ENCODE measurements around the gene TMEM89. TPM values are rescaled to one million over a fixed set of nuclear protein-coding genes. Genes with fewer than 3 reads are reported as not detected.

Gene TMEM89
- total RNA-seq, 1 experiment from 2014 or later = not detected

DNA sequence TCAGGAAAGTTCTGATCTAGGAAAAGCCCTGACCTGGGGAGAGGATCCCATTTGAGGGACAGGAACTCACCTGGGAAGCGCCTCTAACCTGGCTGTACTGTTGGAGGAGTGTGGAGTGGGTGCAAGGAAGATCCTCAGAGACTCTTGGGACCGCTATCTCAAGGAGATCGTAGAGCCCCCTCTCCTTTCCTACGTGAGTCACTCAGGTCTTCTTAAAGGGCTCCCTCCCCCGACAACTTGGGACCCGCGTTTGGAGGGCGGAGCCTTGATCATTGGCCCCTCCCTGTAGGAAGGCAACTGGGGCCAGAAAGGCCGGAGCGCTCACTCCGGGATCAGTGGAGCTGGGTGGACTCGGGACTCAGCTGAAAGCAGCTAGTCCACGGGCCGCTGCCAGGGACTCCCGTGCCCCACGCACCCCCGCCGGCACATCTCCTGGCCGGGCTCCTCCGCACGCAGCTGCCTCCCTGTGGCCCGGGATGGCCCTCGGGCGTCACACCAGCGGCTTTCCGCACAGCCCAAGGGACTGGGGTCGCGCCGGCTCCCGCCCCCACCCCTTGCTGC, 13.2 kb upstream of the TMEM89 start:
- Histone ChIP-seq H3K4me3 (peak overlapping the region; percentile 74), H3K9me3 (replicated peaks) (no peaks in the 10 kb centered on the region), H3K27ac (no peak overlapping the region), H3K36me3 (peaks cover 40% of the 10 kb centered on the region), H3K27me3 (replicated peaks) (no peaks in the 10 kb centered on the region), H3K4me1 (replicated peaks) (peaks cover 16% of the 10 kb centered on the region)
- peak; percentile 69 to 77 for DNase-seq (ENCODE audit: low read depth in 1 of 2, low spot score in 2 of 2)

DNA sequence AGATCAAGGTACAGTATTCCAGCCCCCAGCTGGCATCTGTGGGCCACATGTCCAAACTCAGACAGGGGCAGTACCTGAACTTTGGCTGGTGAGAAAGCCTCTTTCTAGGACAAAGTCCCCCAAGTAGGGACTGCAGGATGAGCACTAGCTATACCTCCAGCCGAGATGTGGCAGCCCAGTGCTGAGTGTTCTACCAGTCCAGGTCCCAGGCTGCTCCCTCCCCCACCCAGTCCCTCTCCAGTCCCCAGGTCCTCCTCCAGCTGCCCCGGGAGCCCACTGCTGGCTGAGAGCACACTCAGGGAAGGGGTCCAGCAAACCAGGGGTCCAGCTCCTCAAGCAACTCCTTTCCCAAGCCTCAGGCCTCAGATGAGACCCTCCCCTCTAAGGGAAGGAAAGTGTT, 12.2 kb upstream of the TMEM89 start:
- Histone ChIP-seq H3K36me3 (peaks cover 43% of the 10 kb centered on the region), H3K9me3 (replicated peaks) (no peaks in the 10 kb centered on the region), H3K4me1 (replicated peaks) (peaks cover 16% of the 10 kb centered on the region), H3K4me3 (no peak overlapping the region), H3K27ac (no peak overlapping the region), H3K27me3 (replicated peaks) (no peaks in the 10 kb centered on the region)
- no peak for DNase-seq (ENCODE audit: low read depth in 1 of 2, low spot score in 2 of 2)

DNA sequence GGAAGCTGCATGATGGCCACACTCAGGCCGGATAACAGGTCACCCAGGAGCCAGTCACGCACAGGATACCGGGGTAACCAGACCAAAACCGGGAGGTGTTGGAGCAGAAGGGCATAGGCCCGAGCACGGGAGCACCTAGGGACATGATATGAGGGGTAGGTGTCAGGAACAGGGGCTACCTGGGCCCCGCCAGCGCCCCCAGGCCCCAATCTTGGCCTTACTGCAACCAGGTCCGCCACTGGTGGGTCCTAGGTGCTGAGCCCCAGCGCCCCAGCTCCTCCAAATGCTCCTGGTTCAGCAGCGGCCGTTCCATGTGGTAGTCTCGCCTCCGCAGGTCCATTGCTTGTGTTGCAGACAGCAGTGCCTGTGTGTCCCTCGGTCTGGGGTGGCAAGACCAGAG, 11.7 kb upstream of the TMEM89 start:
- Histone ChIP-seq H3K4me1 (replicated peaks) (peaks cover 16% of the 10 kb centered on the region), H3K9me3 (replicated peaks) (no peaks in the 10 kb centered on the region), H3K27me3 (replicated peaks) (no peaks in the 10 kb centered on the region), H3K4me3 (no peak overlapping the region), H3K36me3 (peaks cover 43% of the 10 kb centered on the region), H3K27ac (no peak overlapping the region)
- no peak for DNase-seq (ENCODE audit: low read depth in 1 of 2, low spot score in 2 of 2)

- Histone ChIP-seq H3K4me3 (no peak overlapping the region), H3K9me3 (replicated peaks) (no peaks in the 10 kb centered on the region), H3K27me3 (replicated peaks) (no peaks in the 10 kb centered on the region), H3K4me1 (replicated peaks) (peaks cover 16% of the 10 kb centered on the region), H3K36me3 (peaks cover 53% of the 10 kb centered on the region), H3K27ac (no peak overlapping the region)
- no peak for DNase-seq (ENCODE audit: low read depth in 1 of 2, low spot score in 2 of 2)
Measured at GRCh38 chr3:48631516-48632448, 10.2 kb upstream of the TMEM89 start.

GRCh38 chr3:48630833-48631232, 9.3 kb upstream of the TMEM89 start:
- Histone ChIP-seq H3K9me3 (replicated peaks) (no peaks in the 10 kb centered on the region), H3K4me1 (replicated peaks) (peaks cover 11% of the 10 kb centered on the region), H3K4me3 (no peak overlapping the region), H3K36me3 (peaks cover 57% of the 10 kb centered on the region), H3K27ac (no peak overlapping the region), H3K27me3 (replicated peaks) (no peaks in the 10 kb centered on the region)
- no peak for DNase-seq (ENCODE audit: low read depth in 1 of 2, low spot score in 2 of 2)

DNA sequence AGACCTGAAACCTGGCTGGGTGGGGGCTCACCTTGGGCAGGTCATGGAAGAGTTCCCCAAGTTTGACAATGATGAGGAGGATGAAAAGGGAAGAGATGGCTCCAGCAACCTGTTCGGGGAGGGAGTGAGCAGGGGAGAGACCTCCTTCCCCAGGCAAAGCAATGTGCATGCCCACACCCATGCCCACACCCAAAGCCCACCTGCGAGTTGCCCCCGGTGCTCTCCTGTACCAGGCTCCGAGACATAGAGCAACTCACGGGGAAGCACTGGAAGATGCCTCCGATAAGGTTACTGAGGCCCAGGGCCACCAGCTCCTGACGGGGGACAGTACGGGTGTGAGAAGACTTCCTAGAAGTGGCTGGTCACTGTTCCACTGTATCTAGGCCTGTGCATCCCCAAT, 8.8 kb upstream of the TMEM89 start:
- peaks cover 8% of the 10 kb centered on the region for H3K4me1 ChIP-seq (replicated peaks)
- no peak overlapping the region for H3K4me3 ChIP-seq
- no peak overlapping the region for H3K27ac ChIP-seq
- H3K9me3 ChIP-seq (replicated peaks) = no peaks in the 10 kb centered on the region
- H3K27me3 ChIP-seq (replicated peaks) = no peaks in the 10 kb centered on the region
- H3K36me3 ChIP-seq = peaks cover 57% of the 10 kb centered on the region
- DNase-seq (ENCODE audit: low read depth in 1 of 2, low spot score in 2 of 2) = no peak

- peaks cover 59% of the 10 kb centered on the region for H3K36me3 ChIP-seq
- H3K27ac ChIP-seq = no peak overlapping the region
- peaks cover 8% of the 10 kb centered on the region for H3K4me1 ChIP-seq (replicated peaks)
- no peak overlapping the region for H3K4me3 ChIP-seq
- H3K9me3 ChIP-seq (replicated peaks) = no peaks in the 10 kb centered on the region
- DNase-seq (ENCODE audit: low read depth in 1 of 2, low spot score in 2 of 2) = no peak
- H3K27me3 ChIP-seq (replicated peaks) = no peaks in the 10 kb centered on the region
Measured at GRCh38 chr3:48629894-48630293, 8.3 kb upstream of the TMEM89 start.

- H3K4me3 ChIP-seq = no peak overlapping the region
- no peak overlapping the region for H3K27ac ChIP-seq
- peaks cover 52% of the 10 kb centered on the region for H3K36me3 ChIP-seq
- no peaks in the 10 kb centered on the region for H3K27me3 ChIP-seq (replicated peaks)
- no peak for DNase-seq (ENCODE audit: low read depth in 1 of 2, low spot score in 2 of 2)
- no peaks in the 10 kb centered on the region for H3K9me3 ChIP-seq (replicated peaks)
- no peaks in the 10 kb centered on the region for H3K4me1 ChIP-seq (replicated peaks)
Measured at GRCh38 chr3:48628277-48629017, 6.9 kb upstream of the TMEM89 start.

- Histone ChIP-seq H3K36me3 (peaks cover 27% of the 10 kb centered on the region), H3K4me1 (replicated peaks) (no peaks in the 10 kb centered on the region), H3K4me3 (no peak overlapping the region), H3K27me3 (replicated peaks) (no peaks in the 10 kb centered on the region), H3K27ac (no peak overlapping the region), H3K9me3 (replicated peaks) (no peaks in the 10 kb centered on the region)
- no peak for DNase-seq (ENCODE audit: low read depth in 1 of 2, low spot score in 2 of 2)
Measured at GRCh38 chr3:48625600-48625999, 4.0 kb upstream of the TMEM89 start.

DNA sequence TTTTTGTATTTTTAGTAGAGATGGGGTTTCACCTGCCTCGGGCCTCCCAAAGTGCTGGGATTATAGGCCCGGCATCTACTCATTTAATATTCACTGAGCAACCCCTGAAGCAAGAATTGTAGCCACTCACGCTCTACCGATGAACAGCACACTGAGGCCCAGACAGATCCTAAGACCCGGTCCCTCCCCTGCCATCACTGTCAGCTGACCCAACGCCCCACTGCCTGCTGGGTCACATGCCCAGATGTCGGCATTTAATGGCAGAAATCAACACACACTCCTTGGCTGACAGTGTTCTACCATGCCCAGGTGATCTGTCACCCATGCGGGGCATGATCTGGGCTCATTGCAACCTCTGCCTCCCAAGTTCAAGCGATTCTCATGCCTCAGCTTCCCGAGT, 3.2 kb upstream of the TMEM89 start:
- H3K9me3 ChIP-seq (replicated peaks) = no peaks in the 10 kb centered on the region
- no peaks in the 10 kb centered on the region for H3K27me3 ChIP-seq (replicated peaks)
- no peaks in the 10 kb centered on the region for H3K4me1 ChIP-seq (replicated peaks)
- no peak overlapping the region for H3K27ac ChIP-seq
- peaks cover 23% of the 10 kb centered on the region for H3K36me3 ChIP-seq
- no peak overlapping the region for H3K4me3 ChIP-seq
- no peak for DNase-seq (ENCODE audit: low read depth in 1 of 2, low spot score in 2 of 2)

DNA sequence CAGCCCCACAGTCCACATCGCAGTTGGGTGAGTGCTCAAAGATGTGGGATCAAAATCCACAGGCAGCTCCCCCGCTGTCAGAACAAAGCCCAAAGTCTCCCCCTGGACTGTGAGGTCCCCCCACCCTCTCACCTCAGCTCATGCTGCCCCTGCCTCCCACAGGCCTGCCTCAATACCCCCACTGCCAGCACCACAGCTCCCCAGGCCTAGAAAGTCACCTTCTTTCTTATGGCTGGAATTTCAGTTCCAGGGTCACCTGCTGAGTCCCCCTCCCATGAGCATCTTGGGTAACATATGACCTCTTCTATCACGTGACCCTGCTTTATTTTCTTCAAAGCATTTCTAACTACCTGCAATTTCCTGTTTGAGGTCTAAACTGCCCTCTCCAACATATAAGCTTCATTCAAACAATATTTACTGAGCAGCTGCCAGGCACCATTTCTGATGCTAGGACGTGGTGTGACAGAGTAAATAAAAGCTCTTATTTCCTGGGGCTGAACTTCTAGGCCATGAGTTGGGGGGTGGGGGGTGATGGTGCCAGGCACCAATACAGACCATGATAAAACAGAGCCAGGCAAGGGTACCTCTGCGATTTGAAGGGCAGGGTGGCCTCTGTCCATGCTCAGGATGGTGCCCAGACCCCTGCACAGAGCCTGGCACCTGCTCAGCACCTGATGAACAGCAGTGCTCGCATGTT, 2.4 kb upstream of the TMEM89 start:
- H3K9me3 ChIP-seq (replicated peaks) = no peaks in the 10 kb centered on the region
- peaks cover 19% of the 10 kb centered on the region for H3K36me3 ChIP-seq
- H3K27me3 ChIP-seq (replicated peaks) = no peaks in the 10 kb centered on the region
- H3K4me1 ChIP-seq (replicated peaks) = no peaks in the 10 kb centered on the region
- no peak overlapping the region for H3K4me3 ChIP-seq
- H3K27ac ChIP-seq = no peak overlapping the region
- DNase-seq (ENCODE audit: low read depth in 1 of 2, low spot score in 2 of 2) = no peak

- H3K9me3 ChIP-seq (replicated peaks) = peaks cover 12% of the 10 kb centered on the region; the same call in 1 of the 2 replicates
- H3K36me3 ChIP-seq = no peaks in the 10 kb centered on the region
- no peak overlapping the region for H3K27ac ChIP-seq
- H3K4me1 ChIP-seq (replicated peaks) = no peaks in the 10 kb centered on the region
- no peak for DNase-seq (ENCODE audit: low read depth in 1 of 2, low spot score in 2 of 2)
- no peak overlapping the region for H3K4me3 ChIP-seq
- H3K27me3 ChIP-seq (replicated peaks) = no peaks in the 10 kb centered on the region
Measured at GRCh38 chr3:48619541-48620524, 1.7 kb downstream of the TMEM89 start.

All from SJSA1 (cell line).